ENCODE measurements around the gene RIC8A. TPM values are rescaled to one million over a fixed set of nuclear protein-coding genes. Genes with fewer than 3 reads are reported as not detected.

Gene RIC8A
- total RNA-seq, 1 donor from 2014 or later = 95.5 TPM

DNA sequence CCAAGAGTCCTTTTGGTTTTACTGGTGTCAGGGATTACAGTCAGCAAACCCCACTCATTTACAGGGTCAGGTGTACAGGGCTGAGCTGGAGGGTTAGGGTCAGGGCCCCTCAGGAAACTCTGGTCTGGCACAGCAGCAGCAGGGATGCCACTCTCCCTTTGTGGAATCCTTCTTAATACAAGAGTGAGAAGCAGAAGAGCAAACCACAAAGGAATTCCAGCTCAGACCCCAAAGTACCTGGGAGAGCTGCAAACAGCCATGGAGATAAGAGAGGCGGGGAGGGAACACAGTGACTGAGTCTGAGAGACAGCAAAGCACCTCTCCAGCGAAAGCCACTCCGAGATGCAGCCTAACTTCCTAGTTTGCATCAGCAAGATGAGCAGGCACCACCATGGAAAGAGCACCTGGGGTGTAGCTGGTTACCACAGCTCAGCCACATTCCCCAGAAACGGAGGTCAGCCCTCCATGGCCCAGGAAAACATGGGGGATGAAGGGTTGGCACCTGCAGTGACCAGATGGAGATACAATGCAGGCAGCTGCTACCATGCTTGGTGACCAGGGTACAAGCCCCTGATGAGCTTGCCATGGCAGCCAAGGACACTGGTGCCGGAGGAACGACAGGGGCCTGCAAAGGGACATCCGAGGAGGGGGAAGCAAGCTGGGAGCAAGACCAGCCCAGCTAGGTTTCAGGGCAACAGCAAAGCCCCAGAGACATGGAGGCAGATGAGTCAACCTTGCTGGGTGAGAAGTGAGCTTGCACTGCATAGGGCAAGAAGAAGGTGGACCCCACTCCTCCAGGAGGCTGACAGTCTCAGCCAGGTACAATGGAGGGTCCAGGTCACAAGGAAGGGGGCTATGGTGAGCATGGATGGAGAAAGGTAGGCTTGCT is 4.2 kb upstream of the RIC8A start:
- Mint-ChIP-seq H3K36me3 (ENCODE audit: unreplicated experiment) (no peaks in the 10 kb centered on the region), H3K9me3 (ENCODE audit: unreplicated experiment) (peaks cover 15% of the 10 kb centered on the region), H3K4me1 (ENCODE audit: low read depth, unreplicated experiment) (no peaks in the 10 kb centered on the region), H3K4me3 (ENCODE audit: unreplicated experiment) (no peak overlapping the region), H3K27ac (ENCODE audit: unreplicated experiment) (no peak overlapping the region), H3K27me3 (ENCODE audit: unreplicated experiment) (peaks cover 12% of the 10 kb centered on the region)
- no peak for DNase-seq
- TF ChIP-seq, protein P1, sequence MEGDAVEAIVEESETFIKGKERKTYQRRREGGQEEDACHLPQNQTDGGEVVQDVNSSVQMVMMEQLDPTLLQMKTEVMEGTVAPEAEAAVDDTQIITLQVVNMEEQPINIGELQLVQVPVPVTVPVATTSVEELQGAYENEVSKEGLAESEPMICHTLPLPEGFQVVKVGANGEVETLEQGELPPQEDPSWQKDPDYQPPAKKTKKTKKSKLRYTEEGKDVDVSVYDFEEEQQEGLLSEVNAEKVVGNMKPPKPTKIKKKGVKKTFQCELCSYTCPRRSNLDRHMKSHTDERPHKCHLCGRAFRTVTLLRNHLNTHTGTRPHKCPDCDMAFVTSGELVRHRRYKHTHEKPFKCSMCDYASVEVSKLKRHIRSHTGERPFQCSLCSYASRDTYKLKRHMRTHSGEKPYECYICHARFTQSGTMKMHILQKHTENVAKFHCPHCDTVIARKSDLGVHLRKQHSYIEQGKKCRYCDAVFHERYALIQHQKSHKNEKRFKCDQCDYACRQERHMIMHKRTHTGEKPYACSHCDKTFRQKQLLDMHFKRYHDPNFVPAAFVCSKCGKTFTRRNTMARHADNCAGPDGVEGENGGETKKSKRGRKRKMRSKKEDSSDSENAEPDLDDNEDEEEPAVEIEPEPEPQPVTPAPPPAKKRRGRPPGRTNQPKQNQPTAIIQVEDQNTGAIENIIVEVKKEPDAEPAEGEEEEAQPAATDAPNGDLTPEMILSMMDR (IDR thresholded peaks at IDR 0.05; ENCODE audit: partially characterized antibody, unreplicated experiment) = no peak

DNA sequence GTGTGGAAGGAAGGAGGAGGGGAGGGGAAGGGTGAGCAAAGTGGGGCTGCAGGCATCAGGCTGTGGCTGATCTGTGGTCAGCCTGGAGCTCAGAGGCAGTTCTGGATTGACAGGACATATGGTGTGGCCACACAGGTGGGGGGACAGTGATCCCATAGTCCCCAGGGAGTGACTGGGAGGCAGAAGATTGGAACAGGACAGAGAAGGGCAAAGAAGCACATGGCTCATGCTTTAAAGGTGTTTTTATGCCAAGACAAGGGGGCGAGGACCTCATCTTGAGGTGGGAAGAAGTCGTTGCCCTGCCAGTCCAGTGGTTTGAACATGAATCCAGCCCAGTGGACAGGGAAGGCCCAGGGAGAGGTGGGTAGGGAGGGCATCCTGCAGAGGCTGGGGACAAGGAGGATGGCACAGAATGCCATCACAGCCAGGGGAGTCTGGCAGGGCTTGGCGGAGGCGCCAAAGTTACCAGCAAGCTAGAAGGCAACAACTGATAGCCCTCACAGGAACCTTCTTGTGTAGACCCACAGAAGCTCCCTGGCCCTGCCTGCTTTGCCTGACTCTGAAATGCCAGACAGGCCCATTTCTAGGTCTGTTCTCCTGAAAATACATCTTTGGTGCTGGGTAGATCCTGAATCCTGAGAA is 3.4 kb upstream of the RIC8A start:
- Mint-ChIP-seq H3K4me3 (ENCODE audit: unreplicated experiment) (no peak overlapping the region), H3K9me3 (ENCODE audit: unreplicated experiment) (peaks cover 16% of the 10 kb centered on the region), H3K36me3 (ENCODE audit: unreplicated experiment) (no peaks in the 10 kb centered on the region), H3K27me3 (ENCODE audit: unreplicated experiment) (peaks cover 12% of the 10 kb centered on the region), H3K4me1 (ENCODE audit: low read depth, unreplicated experiment) (no peaks in the 10 kb centered on the region), H3K27ac (ENCODE audit: unreplicated experiment) (no peak overlapping the region)
- TF ChIP-seq, protein P1 (IDR thresholded peaks at IDR 0.05; ENCODE audit: partially characterized antibody, unreplicated experiment) = no peak
- no peak for DNase-seq

DNA sequence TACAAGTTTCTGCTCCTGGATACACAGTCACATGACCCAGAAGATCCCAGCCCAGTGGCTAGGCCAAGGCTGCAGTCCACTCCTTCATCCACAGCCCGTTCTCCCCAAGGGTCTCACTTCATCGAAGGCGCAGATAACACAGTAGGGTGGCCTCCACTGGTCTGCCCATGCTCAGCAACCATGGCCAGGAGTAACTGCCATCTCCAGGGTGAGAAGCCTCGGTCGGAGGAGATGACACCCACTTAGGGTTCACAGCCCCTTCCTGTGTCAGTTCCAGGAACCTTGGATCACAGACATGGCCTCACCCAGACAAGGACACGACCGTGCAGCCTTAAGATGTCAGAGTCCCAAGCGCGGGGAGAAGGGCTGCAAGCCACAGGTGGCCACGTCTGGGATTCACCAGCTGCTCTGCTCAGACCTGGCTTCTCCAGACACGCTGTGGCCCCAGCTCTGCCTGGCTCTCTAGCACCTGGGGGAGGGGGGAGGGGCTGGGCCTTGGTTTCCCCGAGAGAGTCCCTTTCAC is 2.9 kb upstream of the RIC8A start:
- Mint-ChIP-seq H3K36me3 (ENCODE audit: unreplicated experiment) (no peaks in the 10 kb centered on the region), H3K27ac (ENCODE audit: unreplicated experiment) (no peak overlapping the region), H3K27me3 (ENCODE audit: unreplicated experiment) (peaks cover 12% of the 10 kb centered on the region), H3K9me3 (ENCODE audit: unreplicated experiment) (peaks cover 16% of the 10 kb centered on the region), H3K4me3 (ENCODE audit: unreplicated experiment) (no peak overlapping the region), H3K4me1 (ENCODE audit: low read depth, unreplicated experiment) (no peaks in the 10 kb centered on the region)
- DNase-seq = no peak
- TF ChIP-seq, protein P1 (IDR thresholded peaks at IDR 0.05; ENCODE audit: partially characterized antibody, unreplicated experiment) = no peak

DNA sequence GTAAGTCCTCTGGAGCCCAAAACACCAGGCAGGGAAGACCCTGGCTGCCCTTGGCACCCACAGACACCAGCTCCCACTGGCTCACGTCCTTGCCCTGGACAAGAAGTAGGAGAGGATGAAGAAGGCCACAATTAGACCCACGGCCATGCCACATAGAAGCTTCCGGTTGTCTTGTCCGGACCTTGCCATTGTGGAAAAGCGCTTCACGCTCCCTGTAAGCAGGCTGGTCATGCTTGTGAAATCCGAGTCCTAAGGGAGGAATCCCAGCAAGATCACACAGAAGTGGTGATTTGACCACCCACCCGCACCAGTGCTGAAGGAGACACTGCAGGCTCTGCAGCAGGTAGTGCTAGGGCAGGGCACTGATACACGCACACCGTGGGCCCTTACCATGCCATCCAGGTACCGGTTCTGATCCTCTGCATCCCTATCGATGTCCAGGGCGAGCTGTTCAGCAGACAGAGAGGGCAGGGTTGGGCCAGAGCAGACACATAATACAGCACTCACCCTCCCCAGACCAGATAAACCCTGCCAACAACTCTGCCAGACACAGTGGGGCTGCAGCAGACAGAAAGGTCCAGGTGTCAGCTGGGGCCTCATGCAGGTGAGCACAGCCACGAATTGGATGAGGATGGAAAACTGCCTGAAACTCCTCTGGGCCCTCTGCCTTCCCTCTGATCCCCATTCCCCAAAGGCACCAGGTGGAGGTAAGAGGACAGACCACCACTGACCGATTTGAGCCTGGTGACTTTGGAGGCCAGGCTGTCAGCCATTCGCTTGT is 2.1 kb upstream of the RIC8A start:
- DNase-seq = no peak
- no peaks in the 10 kb centered on the region for H3K36me3 Mint-ChIP-seq (ENCODE audit: unreplicated experiment)
- no peaks in the 10 kb centered on the region for H3K4me1 Mint-ChIP-seq (ENCODE audit: low read depth, unreplicated experiment)
- TF ChIP-seq, protein P1 (IDR thresholded peaks at IDR 0.05; ENCODE audit: partially characterized antibody, unreplicated experiment) = no peak
- peak overlapping the region; percentile 97 for H3K4me3 Mint-ChIP-seq (ENCODE audit: unreplicated experiment)
- peaks cover 15% of the 10 kb centered on the region for H3K27me3 Mint-ChIP-seq (ENCODE audit: unreplicated experiment)
- H3K27ac Mint-ChIP-seq (ENCODE audit: unreplicated experiment) = no peak overlapping the region
- H3K9me3 Mint-ChIP-seq (ENCODE audit: unreplicated experiment) = peaks cover 16% of the 10 kb centered on the region
